KOPT-K1 (cell line): Measurements from ENCODE around the gene ITGAL.

ENCODE experiments used
- H3K27ac ChIP-seq: fragments of 200-600 bp; sonication (generic); 2 replicates; pipeline ENCODE4 v1.5.1; 2016; ENCODE audit warnings: antibody characterized with exemption, mild to moderate bottlenecking, low read depth, low read length; ENCODE audit not compliant: poor library complexity, severe bottlenecking
- H3K36me3 ChIP-seq: fragments of 200-600 bp; sonication (generic); 2 replicates; pipeline ENCODE4 v1.5.1; 2017; ENCODE audit warnings: antibody characterized with exemption, mild to moderate bottlenecking, low read length, moderate library complexity; ENCODE audit not compliant: insufficient read depth
- H3K9me3 ChIP-seq: fragments of 200-600 bp; sonication (generic); 2 replicates; pipeline ENCODE4 v1.5.1; 2017; ENCODE audit warnings: antibody characterized with exemption, low read length, mild to moderate bottlenecking; ENCODE audit not compliant: insufficient read depth, poor library complexity, severe bottlenecking

The ITGAL gene

GRCh38 chr16:30525844-30526136 lies 53.2 kb downstream of the ITGAL start:
- H3K27ac ChIP-seq: peak overlapping the region; percentile 81
- H3K9me3 ChIP-seq: no peaks in the 10 kb centered on the region
- H3K36me3 ChIP-seq: peaks cover 19% of the 10 kb centered on the region; the same call in 1 of the 2 replicates

- Histone ChIP-seq H3K9me3 (no peaks in the 10 kb centered on the region), H3K27ac (peak within 1 kb of the TSS; percentile 81), H3K36me3 (peaks cover 23% of the 10 kb centered on the region)
These were observed 53.7 kb downstream of the ITGAL start, which contains the start of gene ZNF768 for GRCh38 chr16:30526137-30526822. Gene ZNF768 (minus strand): TSS chr16:30526566. CDS start chr16:30526413, 153 bp downstream.

- Histone ChIP-seq H3K27ac (peak overlapping the region; percentile 81), H3K36me3 (peaks cover 23% of the 10 kb centered on the region), H3K9me3 (no peaks in the 10 kb centered on the region)
These were observed 54.5 kb downstream of the ITGAL start for GRCh38 chr16:30526823-30527634.

- no peaks in the 10 kb centered on the region for H3K9me3 ChIP-seq
- peak overlapping the region; percentile 81 for H3K27ac ChIP-seq
- H3K36me3 ChIP-seq: peaks cover 26% of the 10 kb centered on the region
These were observed 55.2 kb downstream of the ITGAL start for GRCh38 chr16:30527635-30528178.

- Histone ChIP-seq H3K27ac (no peak overlapping the region), H3K36me3 (peaks cover 31% of the 10 kb centered on the region), H3K9me3 (no peaks in the 10 kb centered on the region)
These were observed 56.4 kb downstream of the ITGAL start for GRCh38 chr16:30528799-30529457.

GRCh38 chr16:30530163-30531037 lies 57.9 kb downstream of the ITGAL start:
- Histone ChIP-seq H3K9me3 (no peaks in the 10 kb centered on the region), H3K27ac (no peak overlapping the region), H3K36me3 (peaks cover 31% of the 10 kb centered on the region)

GRCh38 chr16:30532285-30533145 lies 60.0 kb downstream of the ITGAL start:
- H3K9me3 ChIP-seq: no peaks in the 10 kb centered on the region
- H3K27ac ChIP-seq: no peak overlapping the region
- peaks cover 31% of the 10 kb centered on the region for H3K36me3 ChIP-seq

GRCh38 chr16:30533146-30533522 lies 60.6 kb downstream of the ITGAL start:
- Histone ChIP-seq H3K27ac (peak overlapping the region; percentile 96), H3K9me3 (no peaks in the 10 kb centered on the region), H3K36me3 (peaks cover 31% of the 10 kb centered on the region)

- Histone ChIP-seq H3K36me3 (peaks cover 31% of the 10 kb centered on the region), H3K27ac (peak overlapping the region; percentile 96), H3K9me3 (no peaks in the 10 kb centered on the region)
These were observed 61.3 kb downstream of the ITGAL start for GRCh38 chr16:30533748-30534367.

- no peaks in the 10 kb centered on the region for H3K9me3 ChIP-seq
- peaks cover 31% of the 10 kb centered on the region for H3K36me3 ChIP-seq
- H3K27ac ChIP-seq: peak within 1 kb of the TSS; percentile 96
These were observed 62.0 kb downstream of the ITGAL start, which contains the start of gene ZNF747 for GRCh38 chr16:30534368-30535105. Gene ZNF747 (minus strand): TSS chr16:30534858. CDS start chr16:30534679, 179 bp downstream.

GRCh38 chr16:30535106-30535776 lies 62.7 kb downstream of the ITGAL start:
- Histone ChIP-seq H3K9me3 (no peaks in the 10 kb centered on the region), H3K27ac (peak overlapping the region; percentile 96), H3K36me3 (peaks cover 30% of the 10 kb centered on the region)

GRCh38 chr16:30535777-30536190 lies 63.2 kb downstream of the ITGAL start:
- Histone ChIP-seq H3K27ac (peak overlapping the region; percentile 96), H3K36me3 (peaks cover 24% of the 10 kb centered on the region), H3K9me3 (no peaks in the 10 kb centered on the region)
